GM18499 (cell line): Measurements from ENCODE around the gene SLC10A7.

Experiments
- ATAC-seq: cut with Tn5 transposase; IDR thresholded peaks from one replicate; pipeline ENCODE4 v1.9.1; 2021; ENCODE audit warnings: moderate number of reproducible peaks; ENCODE audit not compliant: insufficient read depth, unreplicated experiment

The SLC10A7 gene

GRCh38 chr4:146273204-146273901 is 248.4 kb downstream of the SLC10A7 start:
- peak; percentile 66 for ATAC-seq

GRCh38 chr4:146271466-146271865 is 250.3 kb downstream of the SLC10A7 start:
- no peak for ATAC-seq

GRCh38 chr4:146269228-146269653 is 252.5 kb downstream of the SLC10A7 start:
- peak; percentile 44 for ATAC-seq

DNA sequence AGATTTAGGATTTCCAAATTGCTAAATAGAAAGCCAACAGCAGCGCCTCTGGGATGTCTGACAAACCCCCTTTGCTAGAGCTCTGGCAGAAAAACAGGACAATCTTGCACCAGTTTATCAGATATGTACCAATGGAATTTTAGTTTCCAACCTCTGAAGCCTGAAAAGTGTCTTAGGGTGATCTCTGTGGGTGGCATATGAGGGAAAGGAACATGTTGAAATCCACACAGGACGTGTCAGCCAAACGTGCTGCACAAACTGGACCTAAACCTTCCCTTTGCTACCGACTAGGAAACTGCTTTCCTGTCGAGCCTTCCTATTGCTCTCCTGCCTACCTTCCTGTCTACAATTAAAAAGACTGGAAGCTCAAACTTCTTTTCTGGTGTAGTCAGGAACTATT is 253.9 kb downstream of the SLC10A7 start:
- ATAC-seq = no peak

DNA sequence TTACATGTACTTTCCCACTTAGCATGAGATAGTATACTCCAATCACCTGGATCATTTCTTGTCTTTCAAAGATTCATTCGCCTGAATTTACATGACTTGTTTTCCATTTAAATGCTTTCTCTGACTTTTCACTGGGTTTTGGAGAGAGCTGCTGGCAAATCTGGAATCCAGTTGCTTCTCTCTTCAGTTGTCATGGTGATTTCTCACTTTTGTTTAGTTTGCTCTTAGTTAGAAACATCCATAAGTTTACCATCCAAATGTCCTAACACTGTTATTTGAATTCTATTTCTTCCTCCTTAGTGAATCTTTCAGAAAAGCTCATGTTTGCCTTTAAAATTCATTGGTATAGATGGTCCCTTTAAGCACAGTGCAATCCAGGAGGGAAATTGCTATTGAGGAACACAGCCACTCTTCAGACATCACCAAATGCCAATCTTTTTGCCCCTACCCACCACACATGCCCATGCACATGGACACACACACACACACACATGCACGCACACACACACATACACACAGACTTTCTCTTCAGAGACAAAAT is 255.7 kb downstream of the SLC10A7 start:
- ATAC-seq = no peak

DNA sequence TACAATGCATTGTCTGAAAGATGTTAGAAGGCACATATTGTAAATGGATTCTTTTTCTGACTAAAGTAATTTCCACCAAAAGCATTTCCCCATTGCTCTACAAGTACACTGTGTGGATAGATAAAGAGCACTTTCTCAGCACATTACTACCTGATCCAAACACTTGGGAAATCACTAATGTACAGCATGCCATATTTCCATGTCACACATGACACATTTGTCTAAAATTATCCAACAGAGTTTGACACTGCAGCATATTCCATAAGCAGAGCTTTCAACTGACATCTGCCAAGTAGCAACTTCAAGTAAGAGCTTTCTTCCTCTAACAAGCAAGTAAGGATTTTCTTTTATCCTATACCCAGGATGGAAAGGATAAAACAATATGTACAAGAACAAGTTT is 257.9 kb downstream of the SLC10A7 start:
- ATAC-seq = no peak

DNA sequence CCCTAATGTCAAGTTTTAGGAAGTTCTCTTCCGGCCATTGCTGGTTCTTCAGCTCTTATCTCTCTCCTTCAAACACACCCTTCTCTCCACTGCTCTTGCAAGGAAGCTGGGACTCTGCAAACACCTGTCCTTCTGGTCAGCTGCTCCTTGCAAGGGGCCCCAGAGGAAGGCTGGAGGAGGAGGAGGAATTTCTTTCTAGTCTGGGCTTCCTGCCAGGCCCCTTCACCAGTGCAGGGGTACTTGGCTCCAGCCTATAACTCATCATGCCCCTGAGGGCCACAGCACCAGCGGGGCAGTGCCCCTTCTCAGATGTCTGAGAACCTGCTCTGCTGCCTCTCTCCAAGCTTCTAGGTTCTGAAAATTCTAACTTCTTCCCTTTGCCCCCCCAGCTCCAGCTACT is 260.7 kb downstream of the SLC10A7 start:
- ATAC-seq = no peak

GRCh38 chr4:146260521-146260920 is 261.2 kb downstream of the SLC10A7 start:
- ATAC-seq = no peak

DNA sequence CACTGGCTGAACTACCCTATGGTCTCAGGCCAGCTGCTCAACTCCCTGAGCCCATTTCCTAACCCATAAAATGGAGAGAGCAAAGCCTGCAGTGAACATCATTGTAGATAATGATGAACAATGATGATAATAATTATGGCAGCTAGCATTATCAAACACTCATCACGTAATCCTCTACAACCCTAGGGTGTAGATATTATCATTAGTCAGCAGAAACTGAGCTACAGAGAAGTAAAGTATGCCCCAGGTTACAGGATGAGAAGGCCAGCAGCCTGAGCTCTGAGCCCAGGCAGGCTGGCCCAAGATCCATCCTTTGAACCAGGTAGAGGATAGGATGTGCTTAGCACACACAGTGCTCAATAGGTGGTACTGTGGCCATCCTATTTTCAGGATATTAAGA is 264.2 kb downstream of the SLC10A7 start:
- ATAC-seq = no peak

- no peak for ATAC-seq
Measured at GRCh38 chr4:146256328-146256727, 265.4 kb downstream of the SLC10A7 start.

GRCh38 chr4:146255874-146256273 is 265.9 kb downstream of the SLC10A7 start:
- ATAC-seq = no peak

DNA sequence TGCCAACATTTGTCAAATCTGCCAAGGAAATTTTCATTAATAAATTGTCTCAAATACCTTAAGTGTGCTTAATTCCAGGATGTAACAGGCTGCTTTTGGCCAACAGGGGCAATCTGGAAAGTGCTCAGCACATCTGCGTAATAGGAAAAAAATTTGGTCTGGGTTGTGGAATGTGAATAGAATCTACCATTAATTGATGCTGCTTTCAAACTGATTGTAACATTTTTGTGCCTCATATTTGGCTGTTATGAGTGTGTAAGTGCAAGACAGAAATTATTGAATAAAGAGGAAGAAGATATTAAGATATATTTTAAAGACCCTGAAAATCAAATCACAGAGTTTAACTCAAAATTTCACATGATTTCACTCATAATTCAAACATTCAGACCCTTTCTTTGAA is 266.3 kb downstream of the SLC10A7 start:
- ATAC-seq = no peak

GRCh38 chr4:146252969-146253611 is 268.6 kb downstream of the SLC10A7 start:
- no peak for ATAC-seq

DNA sequence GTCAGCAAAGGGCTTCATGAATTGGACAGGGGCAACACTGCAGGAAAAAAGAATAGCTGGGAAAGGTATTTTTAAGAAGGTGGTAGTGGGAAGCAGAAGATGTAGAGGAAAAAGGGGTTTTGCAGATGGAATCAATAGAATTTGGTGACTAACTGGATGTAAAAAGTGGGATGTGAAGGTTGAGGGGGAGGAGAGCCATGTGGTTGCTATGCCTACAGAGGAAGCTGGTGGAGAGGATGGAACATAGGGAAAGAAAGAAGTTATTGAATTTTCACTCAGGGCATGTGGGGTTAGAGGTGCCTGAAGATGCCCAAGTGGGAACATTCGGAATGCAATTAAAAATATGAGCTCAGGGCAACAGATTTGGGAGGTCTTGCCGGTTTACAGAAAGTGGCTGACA is 274.4 kb downstream of the SLC10A7 start:
- no peak for ATAC-seq

DNA sequence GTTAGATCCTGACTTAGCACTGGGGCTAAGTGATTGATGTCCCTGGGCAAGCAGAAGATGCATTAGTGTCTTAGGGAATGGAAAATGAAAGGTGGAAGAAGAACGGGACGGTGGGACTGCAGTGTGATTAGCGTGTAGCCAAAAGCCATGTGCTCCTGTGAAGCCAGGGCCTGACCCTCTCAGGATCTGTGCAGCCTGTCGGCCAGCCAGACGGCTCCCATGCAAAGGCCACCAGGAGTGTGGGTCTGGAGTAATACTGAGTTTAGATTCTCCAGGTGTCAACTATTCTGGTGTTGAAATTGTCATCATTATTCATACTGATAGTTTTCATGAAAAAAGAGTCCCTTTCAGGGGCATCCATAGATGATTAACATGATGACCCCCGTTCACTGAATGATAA is 275.4 kb downstream of the SLC10A7 start:
- ATAC-seq = no peak

DNA sequence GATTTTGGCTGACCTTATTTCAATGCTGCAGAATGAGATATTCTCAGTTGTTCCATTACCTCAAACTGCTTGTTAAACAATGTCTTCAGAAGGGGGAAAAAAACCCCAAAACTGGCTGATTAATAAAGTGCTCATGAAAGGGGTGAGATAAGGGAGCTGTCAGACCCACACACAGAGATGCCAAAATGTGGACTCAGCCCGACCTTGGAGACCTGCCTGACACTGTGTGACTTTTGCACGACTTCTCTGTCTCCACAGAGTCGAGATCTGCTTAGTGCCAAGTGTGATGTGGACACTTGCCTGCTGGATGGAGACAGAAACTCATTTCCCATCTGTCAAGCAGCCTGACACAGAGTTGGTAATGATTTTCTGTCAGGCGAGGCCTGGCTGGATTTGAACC is 275.9 kb downstream of the SLC10A7 start:
- no peak for ATAC-seq

DNA sequence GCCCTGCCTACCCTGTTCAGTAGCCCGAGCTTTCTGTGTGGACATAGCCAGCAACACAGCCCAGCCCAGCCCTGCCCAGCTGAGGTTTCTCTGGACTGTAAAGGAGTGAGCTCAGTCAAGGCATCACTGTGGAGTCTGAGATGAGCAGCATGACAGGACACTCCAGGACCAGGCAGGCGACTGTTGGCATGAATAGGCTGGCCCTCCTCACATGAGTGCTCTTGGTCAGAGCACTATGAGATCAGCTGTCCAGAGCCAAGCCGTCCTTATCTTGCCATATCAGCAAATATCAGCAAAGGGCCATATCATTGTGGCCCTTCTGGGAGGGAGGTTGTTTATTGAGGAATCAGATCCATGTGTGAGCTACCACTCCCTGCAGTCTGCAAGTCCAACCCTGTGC is 276.5 kb downstream of the SLC10A7 start:
- ATAC-seq = no peak

DNA sequence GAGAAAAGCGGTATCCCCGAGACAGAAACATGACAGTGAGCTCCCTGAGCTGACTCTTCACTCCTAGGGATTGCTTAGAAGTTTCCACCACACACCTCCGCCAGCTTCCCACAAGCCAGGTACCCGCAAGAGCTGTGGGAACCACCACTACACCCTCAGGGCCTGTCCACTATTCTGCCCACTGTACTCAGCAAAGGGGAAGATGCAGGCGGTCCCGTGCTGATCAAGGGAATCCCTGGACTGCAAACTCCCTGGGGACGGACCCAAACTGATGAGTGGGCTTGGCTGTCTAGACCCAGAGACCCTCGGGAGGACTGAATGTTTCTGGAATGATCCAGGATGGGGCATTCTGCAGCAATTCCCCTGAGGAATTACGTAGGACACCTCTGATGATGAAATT is 277.2 kb downstream of the SLC10A7 start:
- ATAC-seq = no peak

DNA sequence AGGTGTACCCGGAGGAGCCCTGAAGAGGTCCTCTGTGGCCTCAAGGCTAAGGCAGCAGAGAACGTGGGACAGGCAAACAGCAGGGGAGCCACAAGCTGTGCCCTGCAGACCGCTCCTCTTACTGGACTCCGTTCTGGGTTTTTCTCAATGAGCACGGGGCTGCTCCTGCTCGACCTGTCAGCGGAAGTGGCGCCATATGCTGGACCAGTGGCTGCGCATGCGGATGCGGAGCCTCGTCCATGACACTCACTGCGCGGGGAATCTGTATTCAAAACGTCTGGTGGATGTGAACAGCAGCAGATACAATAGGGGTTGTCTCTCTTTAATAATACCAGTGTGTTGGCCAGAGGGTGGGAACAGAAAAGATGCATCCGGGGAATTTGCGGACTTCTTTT is 277.9 kb downstream of the SLC10A7 start:
- ATAC-seq = no peak

DNA sequence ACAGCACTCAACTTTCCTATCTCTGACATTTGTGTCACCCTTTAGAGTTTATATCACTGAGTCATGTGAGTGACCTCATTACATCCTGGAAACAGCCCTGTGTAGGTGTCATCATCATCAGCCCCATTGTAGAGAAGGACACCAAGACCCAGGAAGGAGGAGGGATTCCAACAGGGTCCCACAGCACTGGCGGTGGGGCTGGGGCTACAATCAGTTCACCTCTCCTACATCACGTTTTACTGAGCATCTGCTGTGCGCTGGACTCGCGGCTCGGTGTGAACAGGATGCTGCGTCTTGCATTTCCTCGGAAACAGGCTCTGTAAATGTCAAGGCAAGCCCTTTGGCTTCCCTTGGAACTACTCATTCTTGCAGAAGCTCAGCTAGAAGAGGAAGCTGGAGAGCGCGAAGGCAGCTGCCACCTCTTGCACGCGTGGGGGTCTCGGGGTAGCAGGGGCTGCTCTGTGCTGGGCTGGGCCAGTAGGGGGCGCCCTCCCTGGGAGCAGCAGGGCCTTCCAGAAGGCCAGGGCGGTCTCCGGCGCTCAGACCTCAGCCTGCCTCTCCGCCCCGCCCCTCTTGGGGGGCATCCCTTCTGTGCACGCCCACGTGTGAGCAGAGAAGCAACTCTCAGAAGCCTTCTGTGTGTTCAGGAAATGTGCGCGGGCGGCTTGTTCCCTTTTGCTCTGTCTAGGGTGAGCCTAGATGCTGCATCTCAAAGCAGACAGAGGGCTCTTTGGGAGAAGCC is 278.4 kb downstream of the SLC10A7 start:
- peak; percentile 79 for ATAC-seq

GRCh38 chr4:146238107-146238506 is 283.6 kb downstream of the SLC10A7 start:
- ATAC-seq = no peak
